H1 (cell line): ENCODE results near the gene OSBP2.

Source experiments
- CEBPB ChIP-seq: IDR thresholded peaks from 2 replicates; pipeline ENCODE4 v1.6.1; 2012; ENCODE audit warnings: low read depth, low read length
- EP300 ChIP-seq, 2 experiments: IDR thresholded peaks; 1 replicate in 1 of 2; 2 replicates in 1 of 2; pipeline ENCODE4 v1.6.1; 2011 to 2012; ENCODE audit warnings: low read depth in 2 of 2, low read length in 2 of 2, mild to moderate bottlenecking in 2 of 2, borderline replicate concordance in 1 of 2, inconsistent platforms in 1 of 2, moderate library complexity in 1 of 2
- EZH2 ChIP-seq: fragments of 200-600 bp; sonication (generic); IDR thresholded peaks from 2 replicates; pipeline ENCODE4 v1.7.1; 2012; ENCODE audit warnings: low read depth, mild to moderate bottlenecking, moderate library complexity, low read length, inconsistent platforms; ENCODE audit not compliant: severe bottlenecking
- PHF8 ChIP-seq: fragments of 200-600 bp; sonication (generic); conservative IDR thresholded peaks from 2 replicates; pipeline ENCODE4 v1.7.1; 2012; ENCODE audit warnings: low read depth, mild to moderate bottlenecking, inconsistent platforms, low read length, moderate library complexity
- POLR2AphosphoS5 ChIP-seq: IDR thresholded peaks from 2 replicates; pipeline ENCODE4 v1.6.1; 2011; ENCODE audit warnings: low read depth, low read length
- RAD21 ChIP-seq, 2 experiments: IDR thresholded peaks in 1 of 2; conservative IDR thresholded peaks in 1 of 2; 2 replicates each; pipeline ENCODE4 v1.6.1; 2011; ENCODE audit warnings: low read depth in 2 of 2, low read length in 2 of 2, improper control_type of control experiment in 1 of 2, inconsistent platforms in 1 of 2, mild to moderate bottlenecking in 1 of 2, moderate library complexity in 1 of 2
- RFX5 ChIP-seq: IDR thresholded peaks from 2 replicates; pipeline ENCODE4 v1.6.1; 2011; ENCODE audit warnings: low read depth, low read length, improper control_type of control experiment, borderline replicate concordance
- ZNF274 ChIP-seq: IDR thresholded peaks from 2 replicates; pipeline ENCODE4 v1.7.0; 2012; ENCODE audit warnings: low read length, borderline replicate concordance; ENCODE audit errors: extremely low read depth
- TF ChIP-seq, protein P1 (sequence below), 3 experiments: IDR thresholded peaks; 1 replicate in 2 of 3; 2 replicates in 1 of 3; pipeline versions ENCODE4 v1.5.1 to v1.6.1; 2011; ENCODE audit warnings: low read length in 3 of 3, mild to moderate bottlenecking in 3 of 3, inconsistent platforms in 2 of 3, low read depth in 1 of 3, moderate library complexity in 1 of 3; ENCODE audit not compliant: insufficient read depth in 1 of 3; ENCODE audit errors: control extremely low read depth in 1 of 3
- TF ChIP-seq, protein P2 (sequence below): IDR thresholded peaks from 2 replicates; pipeline ENCODE4 v1.6.1; 2011; ENCODE audit warnings: low read length, improper control_type of control experiment
- TF ChIP-seq, protein P3 (sequence below): IDR thresholded peaks from 2 replicates; pipeline ENCODE4 v1.6.1; 2011; ENCODE audit warnings: low read depth, mild to moderate bottlenecking, low read length; ENCODE audit not compliant: insufficient read depth

DNA sequence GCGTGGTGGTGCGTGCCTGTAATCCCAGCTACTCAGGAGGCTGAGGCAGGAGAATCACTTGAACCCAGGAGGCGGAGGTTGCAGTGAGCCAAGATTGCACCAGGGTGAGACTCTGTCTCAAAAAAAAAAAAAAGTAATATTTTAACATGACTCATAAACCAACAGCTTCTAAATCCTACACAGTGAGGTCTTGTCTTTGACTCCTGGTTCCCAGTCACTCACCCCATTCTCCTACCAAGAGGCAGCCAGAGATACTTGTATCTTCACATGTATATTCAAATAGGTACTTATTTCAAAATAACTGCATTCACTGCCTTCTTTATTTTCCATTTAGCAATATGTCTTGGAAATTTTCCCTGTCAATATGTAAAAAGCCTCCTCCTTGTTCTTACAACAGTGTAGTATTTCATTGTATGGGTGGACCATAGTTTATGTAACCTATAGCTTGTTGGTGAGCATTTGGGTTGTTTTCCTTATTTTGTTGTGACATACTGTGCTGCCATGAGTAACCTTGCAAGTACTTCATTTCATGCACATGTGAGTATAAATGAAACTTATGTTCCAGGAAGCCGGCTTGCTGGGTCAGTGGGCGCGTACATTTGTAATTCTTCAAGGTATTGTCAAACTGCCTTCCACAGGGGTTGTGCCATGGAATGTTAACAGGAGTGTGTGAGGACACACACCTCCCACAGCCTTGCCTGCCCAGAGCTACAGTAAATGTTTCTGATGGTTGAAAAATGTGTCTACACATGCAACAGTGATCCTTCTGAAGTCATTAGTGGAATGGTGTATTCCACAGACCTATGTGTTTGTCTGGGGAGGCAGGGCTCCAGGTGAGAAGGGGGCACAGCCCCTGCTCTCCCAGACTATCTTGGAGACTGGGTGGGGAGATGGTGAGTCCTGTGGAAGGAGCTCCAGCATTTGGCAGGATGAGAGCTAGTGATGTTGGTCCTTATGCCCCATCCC is 47.9 kb downstream of the OSBP2 start:
- no peak for TF ChIP-seq ZNF274
- TF ChIP-seq EZH2 = no peak
- TF ChIP-seq, protein P1, sequence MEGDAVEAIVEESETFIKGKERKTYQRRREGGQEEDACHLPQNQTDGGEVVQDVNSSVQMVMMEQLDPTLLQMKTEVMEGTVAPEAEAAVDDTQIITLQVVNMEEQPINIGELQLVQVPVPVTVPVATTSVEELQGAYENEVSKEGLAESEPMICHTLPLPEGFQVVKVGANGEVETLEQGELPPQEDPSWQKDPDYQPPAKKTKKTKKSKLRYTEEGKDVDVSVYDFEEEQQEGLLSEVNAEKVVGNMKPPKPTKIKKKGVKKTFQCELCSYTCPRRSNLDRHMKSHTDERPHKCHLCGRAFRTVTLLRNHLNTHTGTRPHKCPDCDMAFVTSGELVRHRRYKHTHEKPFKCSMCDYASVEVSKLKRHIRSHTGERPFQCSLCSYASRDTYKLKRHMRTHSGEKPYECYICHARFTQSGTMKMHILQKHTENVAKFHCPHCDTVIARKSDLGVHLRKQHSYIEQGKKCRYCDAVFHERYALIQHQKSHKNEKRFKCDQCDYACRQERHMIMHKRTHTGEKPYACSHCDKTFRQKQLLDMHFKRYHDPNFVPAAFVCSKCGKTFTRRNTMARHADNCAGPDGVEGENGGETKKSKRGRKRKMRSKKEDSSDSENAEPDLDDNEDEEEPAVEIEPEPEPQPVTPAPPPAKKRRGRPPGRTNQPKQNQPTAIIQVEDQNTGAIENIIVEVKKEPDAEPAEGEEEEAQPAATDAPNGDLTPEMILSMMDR (IDR thresholded peaks at IDR 0.05; ENCODE audit: control extremely low read depth in 1 of 3, insufficient read depth in 1 of 3, low read depth in 1 of 3, low read length in 3 of 3) = no peak
- no peak for TF ChIP-seq EP300 (IDR thresholded peaks at IDR 0.05; ENCODE audit: borderline replicate concordance in 1 of 2, low read depth in 2 of 2, low read length in 2 of 2)
- TF ChIP-seq, protein P2, sequence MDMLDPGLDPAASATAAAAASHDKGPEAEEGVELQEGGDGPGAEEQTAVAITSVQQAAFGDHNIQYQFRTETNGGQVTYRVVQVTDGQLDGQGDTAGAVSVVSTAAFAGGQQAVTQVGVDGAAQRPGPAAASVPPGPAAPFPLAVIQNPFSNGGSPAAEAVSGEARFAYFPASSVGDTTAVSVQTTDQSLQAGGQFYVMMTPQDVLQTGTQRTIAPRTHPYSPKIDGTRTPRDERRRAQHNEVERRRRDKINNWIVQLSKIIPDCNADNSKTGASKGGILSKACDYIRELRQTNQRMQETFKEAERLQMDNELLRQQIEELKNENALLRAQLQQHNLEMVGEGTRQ = no peak
- no peak for TF ChIP-seq PHF8
- TF ChIP-seq, protein P3, sequence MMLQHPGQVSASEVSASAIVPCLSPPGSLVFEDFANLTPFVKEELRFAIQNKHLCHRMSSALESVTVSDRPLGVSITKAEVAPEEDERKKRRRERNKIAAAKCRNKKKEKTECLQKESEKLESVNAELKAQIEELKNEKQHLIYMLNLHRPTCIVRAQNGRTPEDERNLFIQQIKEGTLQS = no peak
- no peak for TF ChIP-seq RFX5
- no peak for TF ChIP-seq RAD21 (IDR thresholded peaks at IDR 0.05 in 1 of 2, conservative IDR thresholded peaks at IDR 0.05 in 1 of 2; ENCODE audit: low read depth in 2 of 2, low read length in 2 of 2)
- TF ChIP-seq CEBPB = no peak
- no peak for TF ChIP-seq POLR2AphosphoS5
